GM19397 (cell line): Measurements from ENCODE around the gene DHH.

Experiments
- ATAC-seq: cut with Tn5 transposase; IDR thresholded peaks from one replicate; pipeline ENCODE4 v1.9.1; 2021; ENCODE audit warnings: mild to moderate bottlenecking, moderate library complexity; ENCODE audit not compliant: unreplicated experiment

Gene DHH

DNA sequence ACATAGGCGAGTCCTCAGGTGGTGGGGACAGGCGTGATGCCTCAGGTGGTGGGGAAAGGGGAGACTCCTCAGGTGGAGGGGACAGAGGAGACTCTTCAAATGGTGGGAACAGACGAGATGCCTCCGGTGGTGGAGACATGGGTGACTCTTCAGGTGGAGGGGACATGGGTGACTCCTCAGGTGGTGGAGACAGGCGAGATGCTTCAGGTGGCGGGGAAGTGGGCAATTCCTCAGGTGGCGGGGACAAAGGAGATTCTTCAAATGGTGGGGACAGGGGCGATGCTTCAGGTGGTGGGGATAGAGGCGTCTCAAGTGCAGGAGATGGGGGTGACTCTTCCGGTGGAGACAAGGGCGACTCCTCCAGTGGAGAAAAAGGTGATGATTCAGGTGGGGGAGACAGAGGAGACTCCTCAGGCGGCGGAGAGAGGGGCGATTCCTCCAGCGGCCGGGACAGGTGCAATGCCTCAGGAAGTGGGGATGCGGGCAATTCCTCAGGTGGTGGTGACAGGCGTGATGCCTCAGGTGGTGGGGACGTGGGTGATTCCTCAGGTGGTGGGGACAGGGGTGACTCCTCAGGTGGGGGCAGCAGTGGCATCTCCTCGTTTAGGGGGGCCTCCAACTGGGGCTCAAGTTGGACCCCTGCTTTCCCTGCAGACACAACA lies 42.7 kb downstream of the DHH start:
- no peak for ATAC-seq

GRCh38 chr12:49051373-49051764 lies 43.2 kb downstream of the DHH start:
- no peak for ATAC-seq

DNA sequence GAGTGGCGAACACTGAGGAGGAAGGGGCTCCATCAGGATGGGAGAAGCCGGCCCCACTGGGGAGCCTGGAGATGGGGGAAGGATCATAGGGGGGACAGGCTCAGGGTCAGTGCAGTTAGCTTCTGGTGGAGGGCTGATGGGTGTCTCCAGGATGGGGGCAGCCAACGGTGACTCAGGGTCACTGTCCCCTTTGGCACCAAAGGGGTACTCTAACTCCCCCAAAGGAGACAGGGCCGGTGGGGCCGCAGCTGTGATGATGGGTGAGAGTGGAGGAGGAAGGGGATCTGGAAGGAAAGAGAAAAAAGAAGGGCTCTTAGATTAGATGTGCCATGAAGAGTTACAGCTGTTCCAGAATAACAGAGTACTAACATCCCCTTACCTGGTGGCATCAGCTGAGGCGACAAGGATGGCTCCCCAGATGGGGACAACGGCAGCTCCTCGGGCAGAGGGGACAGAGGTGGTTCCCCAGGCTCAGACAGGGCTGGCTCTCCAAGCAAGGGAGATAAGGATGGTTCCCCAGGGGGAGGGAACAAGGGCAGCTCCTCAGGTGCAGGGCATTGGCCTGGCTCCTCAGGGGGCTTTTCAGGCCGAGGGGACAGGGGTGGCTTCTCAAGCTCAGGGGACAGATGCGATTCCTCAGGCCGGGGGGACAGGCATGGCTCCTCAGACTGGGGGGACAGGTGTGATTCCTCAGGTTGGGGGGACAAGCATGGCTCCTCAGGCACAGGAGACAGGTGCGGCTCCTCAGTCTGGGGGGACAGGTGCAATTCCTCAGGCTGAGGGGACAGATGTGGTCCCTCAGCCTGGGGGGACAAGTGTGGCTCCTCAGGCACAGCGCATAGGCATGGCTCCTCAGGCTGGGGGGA lies 43.9 kb downstream of the DHH start:
- no peak for ATAC-seq

- ATAC-seq = no peak
These were observed 44.9 kb downstream of the DHH start for GRCh38 chr12:49049566-49050224.

DNA sequence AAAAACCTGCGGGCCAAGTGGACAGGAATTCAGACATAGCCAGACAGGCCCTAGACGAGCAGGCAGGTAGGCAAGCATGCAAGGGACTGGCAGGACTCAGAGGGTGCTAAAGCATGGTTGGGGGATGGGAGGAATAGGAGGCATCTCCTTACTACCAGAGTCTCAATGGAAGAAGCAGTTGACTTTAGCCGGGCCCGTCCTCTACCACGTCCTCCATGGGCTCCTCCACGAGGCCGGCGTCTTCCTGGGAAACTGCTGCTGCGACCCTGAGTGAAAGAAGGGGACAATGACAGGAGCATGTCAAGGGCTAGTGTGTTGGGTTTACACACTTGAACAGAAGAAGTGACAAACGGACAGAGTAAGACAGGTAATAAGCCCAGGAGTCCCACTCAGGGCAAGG lies 45.6 kb downstream of the DHH start:
- no peak for ATAC-seq

GRCh38 chr12:49046129-49046895 lies 48.3 kb downstream of the DHH start:
- ATAC-seq = no peak

- ATAC-seq = no peak
These were observed 49.9 kb downstream of the DHH start for GRCh38 chr12:49044660-49045059.

DNA sequence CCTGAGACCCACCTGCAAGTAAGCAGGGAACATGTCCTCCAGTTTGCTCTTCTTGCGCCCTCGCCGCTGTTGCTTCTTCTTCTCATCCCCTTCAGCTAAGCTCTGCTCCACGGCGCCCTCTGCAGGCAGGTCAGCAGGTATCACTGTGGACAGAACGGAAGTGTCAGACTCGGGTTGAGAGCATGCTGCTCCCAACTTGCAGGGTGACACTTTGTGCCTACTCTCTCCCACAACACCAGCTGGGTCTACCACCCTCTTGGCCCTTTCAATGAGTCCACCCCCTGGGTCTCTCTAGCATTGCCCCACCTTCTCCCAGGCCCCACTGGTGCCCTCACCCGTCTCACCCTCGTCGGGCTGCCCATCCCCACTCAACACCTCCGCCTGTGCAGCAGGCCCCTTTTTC lies 50.7 kb downstream of the DHH start:
- no peak for ATAC-seq

DNA sequence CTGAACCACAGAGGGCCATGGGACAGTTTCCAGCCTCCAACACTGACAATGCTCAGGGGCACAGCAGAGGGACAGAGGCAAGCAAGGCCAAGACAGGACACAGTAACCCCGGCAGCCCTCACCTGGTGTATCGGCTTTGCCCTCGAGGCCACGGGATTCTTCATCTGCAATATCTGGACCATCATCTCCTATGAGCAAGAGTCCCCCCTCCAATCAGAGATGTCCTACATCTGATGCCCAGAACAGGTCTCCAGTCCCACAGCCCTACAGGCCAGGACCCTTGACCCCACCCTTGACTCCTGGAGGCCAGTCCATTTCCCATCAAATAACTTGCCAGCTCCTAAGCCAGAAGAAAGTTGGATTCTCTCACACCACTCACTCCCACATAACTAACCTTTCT lies 51.4 kb downstream of the DHH start:
- ATAC-seq = no peak

- ATAC-seq = no peak
These were observed 52.6 kb downstream of the DHH start for GRCh38 chr12:49041881-49042484.

- no peak for ATAC-seq
These were observed 53.3 kb downstream of the DHH start for GRCh38 chr12:49041036-49041880.

DNA sequence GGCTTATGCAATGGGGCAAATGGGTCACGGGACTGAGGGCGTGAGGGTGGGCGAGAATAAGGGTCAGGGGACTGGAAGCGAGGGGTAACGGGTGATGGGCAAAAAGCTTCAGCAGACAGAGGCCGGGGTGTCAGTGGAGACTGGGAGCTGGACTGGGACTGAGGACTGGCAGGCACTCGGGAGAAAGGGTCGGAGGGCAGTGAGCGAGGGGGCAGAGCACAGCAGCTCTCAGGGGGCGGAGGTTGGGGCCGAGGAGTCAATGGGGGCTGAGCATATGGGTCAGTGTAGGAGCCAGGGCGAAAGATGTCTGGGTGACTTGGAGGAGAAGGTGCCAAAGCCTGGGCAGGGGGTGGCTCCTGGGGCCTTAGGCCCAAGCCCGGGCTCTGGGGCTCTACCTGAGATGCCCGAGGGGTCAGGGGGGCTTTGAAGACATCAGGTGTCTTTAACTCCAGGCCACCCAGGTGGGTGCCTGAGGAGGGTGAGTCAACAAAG lies 54.2 kb downstream of the DHH start:
- ATAC-seq = no peak

DNA sequence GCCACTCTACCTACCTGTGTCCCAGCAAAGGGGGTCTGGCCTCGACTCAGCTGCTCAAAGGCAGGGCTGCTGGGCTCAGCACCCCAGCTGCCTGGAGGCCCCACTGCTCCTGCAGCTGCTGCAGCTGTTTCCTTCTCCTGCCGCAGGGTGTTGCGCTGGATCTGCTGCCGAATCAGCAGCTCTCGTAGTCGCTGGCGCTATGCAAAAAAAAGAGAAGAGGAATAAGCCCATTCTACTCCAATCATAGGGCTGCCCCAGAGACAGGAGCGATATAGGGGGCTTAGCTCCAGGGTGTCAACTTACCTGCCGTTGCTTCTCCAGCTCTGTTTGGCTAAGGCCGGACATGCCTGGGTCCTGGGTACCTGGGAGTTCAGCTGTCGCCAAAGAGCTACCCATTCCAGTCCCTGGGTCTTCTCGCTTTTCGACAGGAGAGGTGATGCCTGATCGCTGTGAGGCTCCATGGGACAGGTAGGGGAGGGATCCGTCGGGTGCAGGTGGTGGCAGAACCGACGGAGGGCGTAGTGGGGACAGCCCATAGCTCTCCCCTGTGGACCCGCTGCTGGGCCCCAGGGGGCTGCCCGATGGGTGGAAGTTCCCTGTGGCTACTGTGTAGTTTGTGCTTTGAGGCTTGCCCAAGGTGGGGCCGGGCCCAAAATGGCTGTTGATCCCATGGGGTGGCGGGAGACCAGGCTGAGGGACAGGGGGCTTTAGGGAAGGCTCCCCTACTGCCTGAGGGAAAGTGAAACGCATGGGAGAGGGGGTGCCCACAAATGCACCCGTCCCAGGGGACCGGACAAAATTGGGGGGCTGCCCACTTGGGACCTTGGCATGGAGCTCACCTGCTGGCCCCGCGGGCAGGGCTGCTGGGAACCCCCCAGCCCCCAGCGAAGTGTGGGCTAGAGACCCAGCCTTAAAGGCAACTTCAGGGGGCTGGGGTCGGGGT lies 54.9 kb downstream of the DHH start:
- ATAC-seq = no peak

GRCh38 chr12:49038291-49038955 lies 56.2 kb downstream of the DHH start:
- no peak for ATAC-seq

DNA sequence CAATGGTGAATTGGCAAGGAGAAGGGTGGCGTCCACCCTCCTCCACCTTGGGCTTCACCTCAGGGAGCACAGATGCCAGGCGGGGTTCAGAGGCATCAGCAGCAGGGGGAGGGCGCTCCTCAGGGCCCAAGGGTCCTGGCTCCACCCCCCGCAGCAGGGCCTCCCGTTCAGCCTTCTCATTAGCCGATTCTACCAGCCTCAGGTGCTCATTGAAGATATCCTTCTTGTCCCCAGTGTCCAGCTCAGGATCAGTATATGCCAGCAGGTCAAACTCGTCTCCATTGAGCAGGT lies 56.7 kb downstream of the DHH start:
- ATAC-seq = no peak

GRCh38 chr12:49037111-49037946 lies 57.3 kb downstream of the DHH start:
- no peak for ATAC-seq
